Left lung (tissue), 10 donors: ENCODE results near the gene KIAA1217. TPM values are rescaled to one million over a fixed set of nuclear protein-coding genes. Genes with fewer than 3 reads are reported as not detected.

Experiments
- ATAC-seq: fragments of 200-7000 bp; cut with Tn5 transposase; one replicate; pipeline ENCODE4 v1.9.1; 2020; ENCODE audit warnings: moderate library complexity
- DNase-seq, 4 donors: peaks; one replicate each; pipeline ENCODE4 v3.0.0-alpha.2; 2013 to 2020
- H3K27ac ChIP-seq, 2 donors: fragments of 200-600 bp; sonication (generic) in 1 of 2; one replicate each; pipeline versions ENCODE4 v1.5.0 to v1.8.0; 2020 to 2021
- H3K27me3 ChIP-seq, 2 donors: fragments of 200-600 bp; sonication (generic) in 1 of 2; one replicate each; pipeline versions ENCODE4 v1.5.0 to v1.8.0; 2020 to 2021
- H3K36me3 ChIP-seq, 2 donors: fragments of 200-600 bp; sonication (generic) in 1 of 2; one replicate each; pipeline versions ENCODE4 v1.5.0 to v1.8.0; 2020 to 2021
- H3K4me1 ChIP-seq, 2 donors: fragments of 200-600 bp; one replicate each; pipeline ENCODE4 v1.8.0; 2021
- H3K4me3 ChIP-seq, 2 donors: fragments of 200-600 bp; sonication (generic) in 1 of 2; one replicate each; pipeline versions ENCODE4 v1.5.0 to v1.8.0; 2020 to 2021; ENCODE audit warnings: mild to moderate bottlenecking in 1 of 2
- H3K9me3 ChIP-seq, 2 donors: fragments of 200-600 bp; sonication (generic) in 1 of 2; one replicate each; pipeline versions ENCODE4 v1.5.0 to v1.8.0; 2020 to 2021
- CTCF ChIP-seq, 2 donors: fragments of 200-600 bp; sonication (generic) in 1 of 2; IDR thresholded peaks; one replicate each; pipeline versions ENCODE4 v1.5.0 to v1.8.0; 2021; ENCODE audit warnings: antibody characterized with exemption in 2 of 2
- intact Hi-C, 2 donors: fragments of 100-400 bp; cut with DNase I; formaldehyde crosslinking; loops; one replicate each; pipeline versions ENCODE4 v1.11.2 to v1.14.2; 2022
- polyA plus RNA-seq, 6 donors: library from polyadenylated mRNA; unstranded; fragments of 120-200 nt; gene quantifications; one replicate each; pipeline ENCODE4 v1.2.1, GENCODE V29; 2013; ENCODE audit not compliant: insufficient read length in 6 of 6
- total RNA-seq, 2 donors: library from RNA; stranded (reverse); fragmentation: NEBNext Ultra II Directional; extraction: Animal tissue kit (Norgen Biotek cat#: 25700); gene quantifications; one replicate each; pipeline ENCODE4 v1.2.1, GENCODE V29; 2021
- donor health status: DM: no; HTN: yes; CAD: no.
- donor health status: DM: no; HTN: no; CAD: no.

Gene KIAA1217
- total and polyA plus RNA-seq, 8 donors = 28.3 to 69.1 (median 60.4) TPM

DNA sequence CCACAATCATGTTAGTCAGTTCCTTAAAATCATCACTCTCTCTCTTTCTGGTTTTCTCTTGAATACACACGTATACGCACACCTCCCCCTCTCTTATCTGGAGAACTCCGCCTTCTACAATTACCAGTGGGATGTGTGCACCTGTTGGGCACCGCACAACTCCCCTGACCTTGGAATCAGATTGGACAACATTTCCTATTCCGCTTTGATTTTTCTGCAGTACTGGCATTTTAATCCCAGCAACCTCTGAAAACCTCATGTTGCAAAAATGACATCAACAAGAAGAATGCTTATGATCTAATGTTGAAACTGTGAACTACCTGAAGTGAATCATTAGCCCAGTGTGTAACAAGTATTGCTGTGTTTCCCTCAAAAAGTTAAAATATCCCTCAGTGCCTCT, 109.6 kb downstream of the KIAA1217 start:
- H3K27me3 ChIP-seq = no peaks in the 10 kb centered on the region
- intact Hi-C loops = no loop called here
- ATAC-seq (no peak), DNase-seq (peak in 1 of 4 donors; percentile 10)
- H3K9me3 ChIP-seq = no peaks in the 10 kb centered on the region
- no peaks in the 10 kb centered on the region for H3K36me3 ChIP-seq
- no peak for TF ChIP-seq CTCF (IDR thresholded peaks at IDR 0.05)
- H3K4me3 ChIP-seq = no peak overlapping the region
- no peaks in the 10 kb centered on the region for H3K4me1 ChIP-seq
- no peak overlapping the region for H3K27ac ChIP-seq

DNA sequence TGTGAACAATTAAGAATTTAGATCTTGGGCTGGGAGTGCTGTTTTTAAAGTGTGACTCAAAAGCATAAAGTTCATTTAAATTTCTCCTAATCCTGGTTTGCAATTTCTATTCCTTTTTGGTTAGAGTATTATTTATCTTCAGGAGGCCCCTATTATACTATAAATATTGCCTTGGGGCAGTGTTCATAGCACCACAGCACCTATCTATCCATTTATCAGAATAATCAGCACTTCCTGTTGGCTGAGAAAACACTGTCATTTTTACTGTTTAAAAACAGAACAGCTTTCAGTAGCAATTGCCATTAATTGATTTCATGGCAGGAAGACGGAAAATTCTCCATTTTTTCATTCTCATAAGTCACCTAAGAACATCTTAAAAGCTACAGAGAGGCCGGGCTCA, 111.4 kb downstream of the KIAA1217 start:
- no peak overlapping the region for H3K27ac ChIP-seq

DNA sequence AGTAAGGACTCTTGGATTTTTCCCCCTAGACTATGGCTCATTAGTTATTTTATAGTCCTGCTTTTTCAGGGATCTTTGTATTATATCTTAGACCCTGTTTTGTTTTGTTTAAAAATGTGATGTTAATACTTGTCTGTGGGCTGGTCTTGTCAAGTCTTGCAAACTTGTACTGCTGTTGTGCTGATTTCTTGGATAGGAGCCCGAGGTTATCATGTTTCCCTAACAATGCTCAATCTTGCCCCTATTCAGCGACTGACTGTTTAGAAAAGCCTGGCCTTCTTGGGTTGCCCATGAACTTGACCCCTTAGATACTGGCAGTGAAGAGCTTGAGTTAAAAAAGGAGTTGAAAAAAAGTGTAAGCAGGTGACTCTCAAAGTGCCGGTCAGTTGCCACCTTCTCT, 115.7 kb downstream of the KIAA1217 start:
- Histone ChIP-seq H3K4me3 (no peak overlapping the region), H3K4me1 (no peaks in the 10 kb centered on the region), H3K9me3 (peaks cover 0 to 17% of the 10 kb centered on the region in 2 donors), H3K36me3 (no peaks in the 10 kb centered on the region), H3K27me3 (no peaks in the 10 kb centered on the region), H3K27ac (no peak overlapping the region)
- DNase-seq = no peak
- TF ChIP-seq CTCF (IDR thresholded peaks at IDR 0.05) = no peak
- no peak for ATAC-seq
- intact Hi-C loops = no loop called here

More for the DNA sequence above, 111.4 kb downstream of the KIAA1217 start:
- intact Hi-C loops = no loop called here
- ATAC-seq = no peak
- no peaks in the 10 kb centered on the region for H3K36me3 ChIP-seq
- TF ChIP-seq CTCF (IDR thresholded peaks at IDR 0.05) = no peak
- DNase-seq = no peak
- no peaks in the 10 kb centered on the region for H3K9me3 ChIP-seq
- no peak overlapping the region for H3K4me3 ChIP-seq
- H3K4me1 ChIP-seq = no peaks in the 10 kb centered on the region
- no peaks in the 10 kb centered on the region for H3K27me3 ChIP-seq

GRCh38 chr10:24331457-24331856, 122.5 kb downstream of the KIAA1217 start:
- peaks cover 7 to 9% of the 10 kb centered on the region in 2 donors for H3K4me1 ChIP-seq
- peak overlapping the region in 1 of 2 donors; percentile 24 for H3K27ac ChIP-seq
- H3K9me3 ChIP-seq = peaks cover 0 to 17% of the 10 kb centered on the region in 2 donors
- peak; percentile 62 for ATAC-seq
- no peaks in the 10 kb centered on the region for H3K36me3 ChIP-seq
- TF ChIP-seq CTCF (IDR thresholded peaks at IDR 0.05) = no peak
- no peaks in the 10 kb centered on the region for H3K27me3 ChIP-seq
- peak in 1 of 4 donors; percentile 43 for DNase-seq
- intact Hi-C loops = no loop called here
- H3K4me3 ChIP-seq = no peak overlapping the region

DNA sequence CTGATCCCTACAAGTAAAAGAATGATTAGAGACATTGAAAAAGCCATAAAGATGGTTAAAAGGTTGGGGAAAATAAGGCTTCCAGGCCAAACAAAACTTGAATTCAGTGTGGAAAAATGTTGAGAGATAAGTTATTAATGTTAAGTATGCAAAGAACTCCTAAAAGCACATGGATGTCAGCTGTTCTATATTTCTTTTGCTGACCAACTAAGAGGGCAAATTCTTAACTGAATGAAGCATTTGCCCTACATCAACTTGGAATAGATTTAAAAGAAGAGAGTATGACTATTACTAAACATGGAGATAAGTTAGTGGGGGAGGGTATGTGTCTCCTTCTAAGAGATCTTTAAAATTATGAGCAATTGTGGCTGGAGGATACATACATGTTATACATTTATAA, 124.8 kb downstream of the KIAA1217 start:
- no peak for ATAC-seq
- Histone ChIP-seq H3K4me1 (peaks cover 7 to 9% of the 10 kb centered on the region in 2 donors), H3K4me3 (no peak overlapping the region), H3K9me3 (peaks cover 0 to under 1% of the 10 kb centered on the region in 2 donors), H3K27me3 (no peaks in the 10 kb centered on the region), H3K27ac (no peak overlapping the region), H3K36me3 (no peaks in the 10 kb centered on the region)
- no peak for TF ChIP-seq CTCF (IDR thresholded peaks at IDR 0.05)
- no peak for DNase-seq
- intact Hi-C loops = no loop called here
